AG04450 (cell line): ENCODE data around the gene MACROD2. TPM values are rescaled to one million over a fixed set of nuclear protein-coding genes. Genes with fewer than 3 reads are reported as not detected.

Experiments used
- CTCF ChIA-PET: fragments of 300-600, 350-600 bp; formaldehyde crosslinking; extraction: SDS; loops from one replicate; lab custom pipeline; 2022; ENCODE audit warnings: antibody characterized with exemption, inconsistent platforms; lab: Charles Lee
- POLR2A ChIA-PET: fragments of 350-600 bp; formaldehyde crosslinking; extraction: SDS; loops from one replicate; lab custom pipeline; 2021; ENCODE audit warnings: antibody characterized with exemption, inconsistent platforms; lab: Yijun Ruan, JAX
- DNase-seq: peaks from one replicate; pipeline ENCODE4 v3.0.0-alpha.2; 2011; ENCODE audit warnings: low read depth, low spot score
- H3K27ac ChIP-seq: one replicate; pipeline ENCODE4 v1.5.1; 2012; ENCODE audit warnings: low read depth, low read length, control low read depth
- H3K27me3 ChIP-seq: one replicate; pipeline ENCODE4 v1.6.0; 2012; ENCODE audit warnings: low read length; ENCODE audit not compliant: control insufficient read depth, insufficient read depth
- H3K4me3 ChIP-seq: 2 replicates; pipeline ENCODE4 v1.5.1; 2011; ENCODE audit warnings: mild to moderate bottlenecking, low read depth, low read length, control low read depth
- H3K9me3 ChIP-seq: 2 replicates; pipeline ENCODE4 v1.5.1; 2012; ENCODE audit warnings: low read length; ENCODE audit not compliant: control insufficient read depth, insufficient read depth
- polyA plus RNA-seq: library from polyadenylated mRNA; depleted of rRNA; stranded (reverse); fragments of >200 nt; gene quantifications from 2 replicates; pipeline ENCODE4 v1.2.3, GENCODE V29; 2011
- TF ChIP-seq, protein P1 (sequence below): IDR thresholded peaks from 2 replicates; pipeline ENCODE4 v1.5.1; 2011; ENCODE audit warnings: low read depth, low read length, control low read depth, inconsistent platforms

The MACROD2 gene
- polyA plus RNA-seq, 1 experiment = 0.02 TPM

DNA sequence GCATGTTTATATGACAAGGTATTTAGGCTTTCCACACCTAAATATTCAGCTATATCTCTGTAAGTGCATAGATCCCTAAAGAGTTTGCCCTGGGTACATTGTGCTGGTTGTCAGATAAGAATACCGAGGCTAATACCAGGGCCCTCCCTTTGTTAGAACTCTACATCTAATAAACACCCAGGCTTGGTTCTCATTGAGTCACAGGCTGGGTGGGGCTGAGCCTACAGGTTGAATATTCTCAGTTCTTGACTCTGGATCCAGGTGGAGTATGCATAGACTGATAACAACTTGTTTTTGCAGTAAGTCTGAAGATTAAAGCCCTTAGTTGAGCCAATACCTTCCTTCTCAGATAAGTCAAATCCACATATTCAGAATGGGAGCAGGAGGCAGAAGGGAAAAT is 654.3 kb downstream of the MACROD2 start:
- CTCF ChIA-PET = no interaction called here

DNA sequence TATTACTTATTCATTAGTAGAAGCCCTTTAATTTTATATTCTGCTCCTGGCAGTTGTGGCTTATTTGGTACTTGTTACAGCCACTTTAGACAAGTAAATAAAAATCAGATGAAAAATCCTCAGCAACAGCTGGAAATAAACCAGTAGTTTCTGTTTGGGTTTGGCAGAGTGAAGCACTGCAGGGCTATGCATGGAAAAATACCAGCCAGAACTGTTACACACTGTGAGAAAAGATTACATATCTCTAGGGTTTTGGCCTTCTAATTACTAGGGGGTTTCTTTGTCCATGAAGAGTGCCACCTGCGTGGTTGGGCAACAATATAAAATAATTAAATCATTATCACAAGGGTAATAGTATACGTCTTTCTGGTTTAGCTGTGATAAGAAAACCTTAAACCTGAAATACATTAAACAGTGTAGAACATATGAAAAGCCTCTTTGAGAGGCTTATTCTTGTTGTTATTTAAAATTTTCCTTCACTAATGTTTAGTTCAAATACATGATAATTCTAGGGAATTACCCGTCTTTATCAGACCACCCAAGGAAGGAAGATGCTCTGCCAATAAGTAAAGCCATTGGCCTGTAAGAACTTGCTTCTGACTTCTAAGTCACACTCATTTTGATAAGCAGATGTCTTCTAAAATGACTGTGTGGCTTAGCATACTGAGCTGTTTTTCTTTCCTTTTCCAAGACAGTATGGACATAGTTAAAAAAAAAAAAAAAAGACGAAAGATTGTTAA is 662.1 kb downstream of the MACROD2 start:
- TF ChIP-seq, protein P1, sequence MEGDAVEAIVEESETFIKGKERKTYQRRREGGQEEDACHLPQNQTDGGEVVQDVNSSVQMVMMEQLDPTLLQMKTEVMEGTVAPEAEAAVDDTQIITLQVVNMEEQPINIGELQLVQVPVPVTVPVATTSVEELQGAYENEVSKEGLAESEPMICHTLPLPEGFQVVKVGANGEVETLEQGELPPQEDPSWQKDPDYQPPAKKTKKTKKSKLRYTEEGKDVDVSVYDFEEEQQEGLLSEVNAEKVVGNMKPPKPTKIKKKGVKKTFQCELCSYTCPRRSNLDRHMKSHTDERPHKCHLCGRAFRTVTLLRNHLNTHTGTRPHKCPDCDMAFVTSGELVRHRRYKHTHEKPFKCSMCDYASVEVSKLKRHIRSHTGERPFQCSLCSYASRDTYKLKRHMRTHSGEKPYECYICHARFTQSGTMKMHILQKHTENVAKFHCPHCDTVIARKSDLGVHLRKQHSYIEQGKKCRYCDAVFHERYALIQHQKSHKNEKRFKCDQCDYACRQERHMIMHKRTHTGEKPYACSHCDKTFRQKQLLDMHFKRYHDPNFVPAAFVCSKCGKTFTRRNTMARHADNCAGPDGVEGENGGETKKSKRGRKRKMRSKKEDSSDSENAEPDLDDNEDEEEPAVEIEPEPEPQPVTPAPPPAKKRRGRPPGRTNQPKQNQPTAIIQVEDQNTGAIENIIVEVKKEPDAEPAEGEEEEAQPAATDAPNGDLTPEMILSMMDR = no peak
- H3K27ac ChIP-seq = no peak overlapping the region
- CTCF ChIA-PET = no interaction called here
- H3K4me3 ChIP-seq = no peak overlapping the region
- H3K9me3 ChIP-seq = no peaks in the 10 kb centered on the region
- no peaks in the 10 kb centered on the region for H3K27me3 ChIP-seq
- DNase-seq = no peak
- POLR2A ChIA-PET = no interaction called here

More for the DNA sequence above, 654.3 kb downstream of the MACROD2 start:
- Histone ChIP-seq H3K4me3 (no peak overlapping the region), H3K27me3 (no peaks in the 10 kb centered on the region), H3K9me3 (no peaks in the 10 kb centered on the region), H3K27ac (no peak overlapping the region)
- TF ChIP-seq, protein P1 = no peak
- POLR2A ChIA-PET = no interaction called here
- no peak for DNase-seq

DNA sequence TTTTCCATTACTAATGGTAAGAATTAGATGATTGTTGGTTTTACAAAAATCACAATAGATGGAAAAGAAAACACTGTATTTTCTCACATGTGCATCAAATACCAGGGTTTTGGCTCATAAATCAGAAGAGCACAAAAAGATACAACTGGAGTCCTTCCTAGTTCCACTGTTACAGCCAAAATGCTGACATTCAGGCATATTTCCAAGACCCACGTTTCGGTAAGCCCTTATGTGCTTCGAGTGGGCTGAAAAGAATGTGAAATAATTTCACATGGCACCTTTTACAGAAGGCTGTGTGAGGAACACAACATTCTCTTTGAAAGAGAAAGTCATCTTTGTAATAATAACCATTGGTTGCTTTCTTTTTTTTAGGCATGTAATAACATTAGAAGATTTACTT is 668.8 kb downstream of the MACROD2 start:
- no peak for DNase-seq
- POLR2A ChIA-PET = no interaction called here
- no peaks in the 10 kb centered on the region for H3K27me3 ChIP-seq
- TF ChIP-seq, protein P1 = no peak
- CTCF ChIA-PET = no interaction called here
- H3K9me3 ChIP-seq = no peaks in the 10 kb centered on the region
- no peak overlapping the region for H3K27ac ChIP-seq
- no peak overlapping the region for H3K4me3 ChIP-seq

DNA sequence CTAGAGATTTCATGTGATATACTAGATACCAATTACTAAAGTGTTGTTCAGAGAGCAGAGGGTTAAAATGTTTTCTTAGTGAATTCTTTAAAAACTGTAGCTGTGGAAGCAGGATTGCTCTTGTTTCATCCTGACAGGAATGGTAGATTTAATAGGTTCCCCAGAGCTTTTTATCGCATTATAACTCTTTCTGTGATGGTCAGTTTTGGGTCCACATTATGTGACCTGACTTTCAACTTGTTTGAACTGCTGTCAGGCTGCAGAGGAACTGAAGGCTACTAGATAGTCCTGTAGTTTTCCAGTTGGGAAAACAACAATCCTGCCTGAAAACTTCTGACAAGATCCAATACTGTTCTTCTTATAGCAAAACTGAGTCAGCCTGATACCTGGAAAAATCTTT is 671.4 kb downstream of the MACROD2 start:
- ChIA-PET CTCF (no interaction called here), POLR2A (no interaction called here)
- no peaks in the 10 kb centered on the region for H3K9me3 ChIP-seq
- DNase-seq = no peak
- no peak overlapping the region for H3K4me3 ChIP-seq
- H3K27me3 ChIP-seq = no peaks in the 10 kb centered on the region
- TF ChIP-seq, protein P1 = no peak
- H3K27ac ChIP-seq = no peak overlapping the region

DNA sequence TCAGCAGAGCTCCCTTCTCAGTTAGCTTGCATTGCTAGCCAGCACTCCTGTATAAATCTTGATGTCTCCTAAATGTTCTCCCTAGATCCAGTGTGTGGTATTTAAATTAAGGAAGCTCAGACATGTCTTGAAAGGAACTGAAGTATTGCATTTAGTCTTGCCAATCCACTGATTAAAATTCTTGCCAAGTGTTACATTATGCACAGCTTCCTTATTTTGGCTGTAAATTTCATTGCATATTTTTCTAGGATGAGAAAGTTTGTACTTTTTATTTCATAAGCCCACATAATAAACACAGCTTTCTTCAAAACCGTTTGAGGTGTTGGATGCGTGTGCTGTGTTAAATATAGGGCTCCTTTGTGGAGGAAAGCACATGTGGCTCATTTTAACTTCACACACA is 671.9 kb downstream of the MACROD2 start:
- no peak for DNase-seq
- POLR2A ChIA-PET = no interaction called here
- H3K27ac ChIP-seq = no peak overlapping the region
- CTCF ChIA-PET = no interaction called here
- TF ChIP-seq, protein P1 = no peak
- H3K27me3 ChIP-seq = no peaks in the 10 kb centered on the region
- no peak overlapping the region for H3K4me3 ChIP-seq
- no peaks in the 10 kb centered on the region for H3K9me3 ChIP-seq
